ENCODE results near the gene RPP14.

Gene RPP14

GRCh38 chr3:58333206-58334012 is 27.4 kb downstream of the RPP14 start:
- H3K27me3 ChIP-seq (ENCODE audit: insufficient read depth, poor library complexity, severe bottlenecking) = no peaks in the 10 kb centered on the region
- DNase-seq (ENCODE audit: low read depth in 1 of 2, low spot score in 1 of 2) = peak in 1 of 2 experiments; percentile 39

DNA sequence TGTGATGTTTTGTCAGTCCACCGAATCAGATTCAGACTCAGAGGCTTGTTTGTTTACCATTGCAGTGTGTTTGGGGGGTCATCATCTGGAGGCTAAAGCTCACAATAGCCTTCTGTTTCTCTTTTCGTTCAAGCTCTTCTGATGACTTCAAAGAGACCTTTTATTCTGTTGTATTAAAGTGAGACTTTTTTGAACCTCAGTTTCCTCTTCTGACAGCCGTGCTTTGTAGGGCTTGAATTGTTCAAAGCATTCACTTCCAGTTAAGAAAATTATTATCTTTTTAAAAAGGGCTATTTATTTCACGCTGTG is 27.9 kb downstream of the RPP14 start:
- no peak for DNase-seq (ENCODE audit: low read depth in 1 of 2, low spot score in 1 of 2)
- Histone ChIP-seq H3K4me3 (replicated peaks; ENCODE audit: insufficient read depth, low read length) (peak overlapping the region; percentile 59), H3K27ac (replicated peaks) (peak overlapping the region; percentile 92), H3K27me3 (ENCODE audit: insufficient read depth, poor library complexity, severe bottlenecking) (no peaks in the 10 kb centered on the region)
- TF ChIP-seq GABPA (IDR thresholded peaks at IDR 0.05; ENCODE audit: low read depth) (no peak), SPI1 (IDR thresholded peaks at IDR 0.05; ENCODE audit: borderline replicate concordance, low read depth) (no peak), REST (IDR thresholded peaks at IDR 0.05; ENCODE audit: insufficient replicate concordance, low read depth) (no peak), POLR2AphosphoS5 (IDR thresholded peaks at IDR 0.05; ENCODE audit: low read depth) (no peak)
- TF ChIP-seq, protein P1, sequence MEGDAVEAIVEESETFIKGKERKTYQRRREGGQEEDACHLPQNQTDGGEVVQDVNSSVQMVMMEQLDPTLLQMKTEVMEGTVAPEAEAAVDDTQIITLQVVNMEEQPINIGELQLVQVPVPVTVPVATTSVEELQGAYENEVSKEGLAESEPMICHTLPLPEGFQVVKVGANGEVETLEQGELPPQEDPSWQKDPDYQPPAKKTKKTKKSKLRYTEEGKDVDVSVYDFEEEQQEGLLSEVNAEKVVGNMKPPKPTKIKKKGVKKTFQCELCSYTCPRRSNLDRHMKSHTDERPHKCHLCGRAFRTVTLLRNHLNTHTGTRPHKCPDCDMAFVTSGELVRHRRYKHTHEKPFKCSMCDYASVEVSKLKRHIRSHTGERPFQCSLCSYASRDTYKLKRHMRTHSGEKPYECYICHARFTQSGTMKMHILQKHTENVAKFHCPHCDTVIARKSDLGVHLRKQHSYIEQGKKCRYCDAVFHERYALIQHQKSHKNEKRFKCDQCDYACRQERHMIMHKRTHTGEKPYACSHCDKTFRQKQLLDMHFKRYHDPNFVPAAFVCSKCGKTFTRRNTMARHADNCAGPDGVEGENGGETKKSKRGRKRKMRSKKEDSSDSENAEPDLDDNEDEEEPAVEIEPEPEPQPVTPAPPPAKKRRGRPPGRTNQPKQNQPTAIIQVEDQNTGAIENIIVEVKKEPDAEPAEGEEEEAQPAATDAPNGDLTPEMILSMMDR (IDR thresholded peaks at IDR 0.05; ENCODE audit: insufficient read depth, low read length) = no peak

More at GRCh38 chr3:58333206-58334012, 27.4 kb downstream of the RPP14 start:
- peak overlapping the region; percentile 59 for H3K4me3 ChIP-seq (replicated peaks; ENCODE audit: insufficient read depth, low read length)
- H3K27ac ChIP-seq (replicated peaks) = peak overlapping the region; percentile 92
- TF ChIP-seq POLR2AphosphoS5 (IDR thresholded peaks at IDR 0.05; ENCODE audit: low read depth) = no peak
- TF ChIP-seq, protein P1 (IDR thresholded peaks at IDR 0.05; ENCODE audit: insufficient read depth, low read length) = no peak
- no peak for TF ChIP-seq REST (IDR thresholded peaks at IDR 0.05; ENCODE audit: insufficient replicate concordance, low read depth)
- TF ChIP-seq GABPA (IDR thresholded peaks at IDR 0.05; ENCODE audit: low read depth) = no peak
- TF ChIP-seq SPI1 (IDR thresholded peaks at IDR 0.05; ENCODE audit: borderline replicate concordance, low read depth) = no peak

DNA sequence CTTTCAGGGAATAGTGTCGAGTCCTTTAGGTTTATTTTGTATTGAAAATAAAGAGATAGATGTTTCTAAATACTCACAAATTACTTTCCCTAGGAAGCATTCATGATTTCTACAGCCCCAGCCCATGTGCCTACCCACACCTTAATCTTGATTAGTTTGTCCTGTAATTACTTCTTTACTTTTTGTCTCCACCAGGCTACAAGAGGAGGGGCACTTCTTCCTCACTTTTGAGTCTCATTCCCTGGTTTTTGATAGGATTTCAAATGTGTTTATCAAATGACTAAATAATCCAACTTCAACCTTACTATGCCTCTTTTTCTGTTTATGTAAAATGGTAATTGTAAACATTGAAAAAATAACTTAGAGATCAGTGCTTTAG is 28.4 kb downstream of the RPP14 start:
- H3K27ac ChIP-seq (replicated peaks) = peak overlapping the region; percentile 92
- peak overlapping the region; percentile 59 for H3K4me3 ChIP-seq (replicated peaks; ENCODE audit: insufficient read depth, low read length)
- DNase-seq (ENCODE audit: low read depth in 1 of 2, low spot score in 1 of 2) = no peak
- no peaks in the 10 kb centered on the region for H3K27me3 ChIP-seq (ENCODE audit: insufficient read depth, poor library complexity, severe bottlenecking)
- no peak for TF ChIP-seq SPI1 (IDR thresholded peaks at IDR 0.05; ENCODE audit: borderline replicate concordance, low read depth)
- TF ChIP-seq GABPA (IDR thresholded peaks at IDR 0.05; ENCODE audit: low read depth) = no peak
- no peak for TF ChIP-seq REST (IDR thresholded peaks at IDR 0.05; ENCODE audit: insufficient replicate concordance, low read depth)
- TF ChIP-seq, protein P1 (IDR thresholded peaks at IDR 0.05; ENCODE audit: insufficient read depth, low read length) = no peak
- TF ChIP-seq POLR2AphosphoS5 (IDR thresholded peaks at IDR 0.05; ENCODE audit: low read depth) = no peak

Measured in HL-60 (cell line).